ENCODE results near the gene STK39. TPM values are rescaled to one million over a fixed set of nuclear protein-coding genes. Genes with fewer than 3 reads are reported as not detected.

The STK39 gene
- total and polyA plus RNA-seq, 9 of the 15 experiments (the other 6 are each of a cell fraction or from before 2014, with no cell fraction given), result 0.19 to 0.76 (median 0.51) TPM

DNA sequence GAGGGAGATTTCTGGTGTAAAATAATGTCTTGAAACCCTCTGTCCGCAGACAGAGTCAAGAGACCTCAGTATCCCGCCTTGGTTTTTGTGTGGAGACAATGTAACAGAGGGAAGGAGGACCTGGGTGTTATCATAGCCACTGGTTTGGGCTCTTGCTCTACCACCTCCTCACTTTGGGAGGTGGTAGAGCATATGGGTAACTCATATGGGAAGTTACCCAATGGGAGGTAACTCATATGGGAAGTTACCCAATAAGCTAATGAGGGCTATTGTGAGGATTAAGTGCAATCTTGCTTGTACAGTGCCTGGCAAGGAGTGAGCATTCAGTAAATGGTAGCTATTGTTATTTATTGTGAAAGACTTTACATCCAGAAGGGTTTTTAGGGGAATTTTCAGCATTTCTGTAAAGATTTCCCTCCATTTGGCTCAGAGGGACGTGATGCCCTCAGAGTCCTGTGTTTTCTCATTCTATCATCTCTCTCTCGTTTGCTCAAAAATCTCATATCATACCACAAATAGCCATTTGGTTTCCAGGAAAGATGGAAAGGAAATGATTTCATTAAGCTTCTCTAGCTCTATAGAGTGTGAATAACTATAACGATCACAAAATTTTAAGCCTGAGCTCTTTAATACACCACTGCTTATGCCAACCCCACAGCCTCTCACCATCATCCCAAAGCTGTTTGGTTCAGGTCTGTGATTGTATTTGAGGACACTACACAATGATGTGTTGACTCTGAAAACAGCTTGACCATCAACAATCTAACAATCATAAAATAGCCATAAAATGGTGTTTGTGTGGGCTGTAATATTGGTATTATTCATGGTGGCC lies 307.7 kb downstream of the STK39 start (continued):
- peak; percentile 22; the same call in 1 of the 2 replicates for TF ChIP-seq JUND (IDR thresholded peaks at IDR 0.05; ENCODE audit: borderline replicate concordance, low read depth, low read length)
- TF ChIP-seq JUND (tag; IDR thresholded peaks at IDR 0.05; ENCODE audit: borderline replicate concordance, low read depth, low read length), result no peak
- peak; percentile 90 for TF ChIP-seq RBM39 (optimal IDR thresholded peaks at IDR 0.05; ENCODE audit: low read depth, low read length)
- TF ChIP-seq ZNF551 (CRISPR knock-in tag; IDR thresholded peaks at IDR 0.05), result 0 out of 2 replicates have a peak, but pooled peaks have one; percentile 64
- TF ChIP-seq, protein P1, sequence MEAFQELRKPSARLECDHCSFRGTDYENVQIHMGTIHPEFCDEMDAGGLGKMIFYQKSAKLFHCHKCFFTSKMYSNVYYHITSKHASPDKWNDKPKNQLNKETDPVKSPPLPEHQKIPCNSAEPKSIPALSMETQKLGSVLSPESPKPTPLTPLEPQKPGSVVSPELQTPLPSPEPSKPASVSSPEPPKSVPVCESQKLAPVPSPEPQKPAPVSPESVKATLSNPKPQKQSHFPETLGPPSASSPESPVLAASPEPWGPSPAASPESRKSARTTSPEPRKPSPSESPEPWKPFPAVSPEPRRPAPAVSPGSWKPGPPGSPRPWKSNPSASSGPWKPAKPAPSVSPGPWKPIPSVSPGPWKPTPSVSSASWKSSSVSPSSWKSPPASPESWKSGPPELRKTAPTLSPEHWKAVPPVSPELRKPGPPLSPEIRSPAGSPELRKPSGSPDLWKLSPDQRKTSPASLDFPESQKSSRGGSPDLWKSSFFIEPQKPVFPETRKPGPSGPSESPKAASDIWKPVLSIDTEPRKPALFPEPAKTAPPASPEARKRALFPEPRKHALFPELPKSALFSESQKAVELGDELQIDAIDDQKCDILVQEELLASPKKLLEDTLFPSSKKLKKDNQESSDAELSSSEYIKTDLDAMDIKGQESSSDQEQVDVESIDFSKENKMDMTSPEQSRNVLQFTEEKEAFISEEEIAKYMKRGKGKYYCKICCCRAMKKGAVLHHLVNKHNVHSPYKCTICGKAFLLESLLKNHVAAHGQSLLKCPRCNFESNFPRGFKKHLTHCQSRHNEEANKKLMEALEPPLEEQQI (IDR thresholded peaks at IDR 0.05), result no peak
- TF ChIP-seq MTA1 (IDR thresholded peaks at IDR 0.05; ENCODE audit: borderline replicate concordance), result no peak
- TF ChIP-seq, protein P2, sequence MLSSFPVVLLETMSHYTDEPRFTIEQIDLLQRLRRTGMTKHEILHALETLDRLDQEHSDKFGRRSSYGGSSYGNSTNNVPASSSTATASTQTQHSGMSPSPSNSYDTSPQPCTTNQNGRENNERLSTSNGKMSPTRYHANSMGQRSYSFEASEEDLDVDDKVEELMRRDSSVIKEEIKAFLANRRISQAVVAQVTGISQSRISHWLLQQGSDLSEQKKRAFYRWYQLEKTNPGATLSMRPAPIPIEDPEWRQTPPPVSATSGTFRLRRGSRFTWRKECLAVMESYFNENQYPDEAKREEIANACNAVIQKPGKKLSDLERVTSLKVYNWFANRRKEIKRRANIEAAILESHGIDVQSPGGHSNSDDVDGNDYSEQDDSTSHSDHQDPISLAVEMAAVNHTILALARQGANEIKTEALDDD (IDR thresholded peaks at IDR 0.05), result peak; percentile 80
- peak; percentile 55; the same call in 1 of the 2 replicates for TF ChIP-seq CEBPG (CRISPR knock-in tag; IDR thresholded peaks at IDR 0.05)
- TF ChIP-seq CEBPG (tag; conservative IDR thresholded peaks at IDR 0.05 in 1 of 2, IDR thresholded peaks at IDR 0.05 in 1 of 2), result peak; percentile 89 to 95
- 0 out of 2 replicates have a peak, but pooled peaks have one; percentile 29 for TF ChIP-seq MTA3 (IDR thresholded peaks at IDR 0.05; ENCODE audit: borderline replicate concordance)
- peak; percentile 20; the same call in 1 of the 2 replicates for TF ChIP-seq POLR2G (IDR thresholded peaks at IDR 0.05; ENCODE audit: low read depth, low read length)
- TF ChIP-seq DACH1 (IDR thresholded peaks at IDR 0.05; ENCODE audit: partially characterized antibody), result no peak
- TF ChIP-seq, protein P3, sequence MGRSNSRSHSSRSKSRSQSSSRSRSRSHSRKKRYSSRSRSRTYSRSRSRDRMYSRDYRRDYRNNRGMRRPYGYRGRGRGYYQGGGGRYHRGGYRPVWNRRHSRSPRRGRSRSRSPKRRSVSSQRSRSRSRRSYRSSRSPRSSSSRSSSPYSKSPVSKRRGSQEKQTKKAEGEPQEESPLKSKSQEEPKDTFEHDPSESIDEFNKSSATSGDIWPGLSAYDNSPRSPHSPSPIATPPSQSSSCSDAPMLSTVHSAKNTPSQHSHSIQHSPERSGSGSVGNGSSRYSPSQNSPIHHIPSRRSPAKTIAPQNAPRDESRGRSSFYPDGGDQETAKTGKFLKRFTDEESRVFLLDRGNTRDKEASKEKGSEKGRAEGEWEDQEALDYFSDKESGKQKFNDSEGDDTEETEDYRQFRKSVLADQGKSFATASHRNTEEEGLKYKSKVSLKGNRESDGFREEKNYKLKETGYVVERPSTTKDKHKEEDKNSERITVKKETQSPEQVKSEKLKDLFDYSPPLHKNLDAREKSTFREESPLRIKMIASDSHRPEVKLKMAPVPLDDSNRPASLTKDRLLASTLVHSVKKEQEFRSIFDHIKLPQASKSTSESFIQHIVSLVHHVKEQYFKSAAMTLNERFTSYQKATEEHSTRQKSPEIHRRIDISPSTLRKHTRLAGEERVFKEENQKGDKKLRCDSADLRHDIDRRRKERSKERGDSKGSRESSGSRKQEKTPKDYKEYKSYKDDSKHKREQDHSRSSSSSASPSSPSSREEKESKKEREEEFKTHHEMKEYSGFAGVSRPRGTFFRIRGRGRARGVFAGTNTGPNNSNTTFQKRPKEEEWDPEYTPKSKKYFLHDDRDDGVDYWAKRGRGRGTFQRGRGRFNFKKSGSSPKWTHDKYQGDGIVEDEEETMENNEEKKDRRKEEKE (IDR thresholded peaks at IDR 0.05; ENCODE audit: borderline replicate concordance in 1 of 2, control insufficient read depth in 1 of 2, low read depth in 2 of 2, low read length in 1 of 2), result 0 out of 4 replicates have a peak, but pooled peaks of 1 of the 2 experiments have one; percentile 32

All from K562 (cell line).